GM12872 (cell line): ENCODE measurements around the gene NTSR1.

Experiments
- TF ChIP-seq, protein P1 (sequence below): IDR thresholded peaks from 3 replicates; pipeline ENCODE4 v1.5.1; 2011; ENCODE audit warnings: low read depth, mild to moderate bottlenecking, low read length, moderate library complexity; ENCODE audit not compliant: insufficient read depth

The NTSR1 gene

GRCh38 chr20:62772990-62773844, 64.6 kb downstream of the NTSR1 start:
- TF ChIP-seq, protein P1, sequence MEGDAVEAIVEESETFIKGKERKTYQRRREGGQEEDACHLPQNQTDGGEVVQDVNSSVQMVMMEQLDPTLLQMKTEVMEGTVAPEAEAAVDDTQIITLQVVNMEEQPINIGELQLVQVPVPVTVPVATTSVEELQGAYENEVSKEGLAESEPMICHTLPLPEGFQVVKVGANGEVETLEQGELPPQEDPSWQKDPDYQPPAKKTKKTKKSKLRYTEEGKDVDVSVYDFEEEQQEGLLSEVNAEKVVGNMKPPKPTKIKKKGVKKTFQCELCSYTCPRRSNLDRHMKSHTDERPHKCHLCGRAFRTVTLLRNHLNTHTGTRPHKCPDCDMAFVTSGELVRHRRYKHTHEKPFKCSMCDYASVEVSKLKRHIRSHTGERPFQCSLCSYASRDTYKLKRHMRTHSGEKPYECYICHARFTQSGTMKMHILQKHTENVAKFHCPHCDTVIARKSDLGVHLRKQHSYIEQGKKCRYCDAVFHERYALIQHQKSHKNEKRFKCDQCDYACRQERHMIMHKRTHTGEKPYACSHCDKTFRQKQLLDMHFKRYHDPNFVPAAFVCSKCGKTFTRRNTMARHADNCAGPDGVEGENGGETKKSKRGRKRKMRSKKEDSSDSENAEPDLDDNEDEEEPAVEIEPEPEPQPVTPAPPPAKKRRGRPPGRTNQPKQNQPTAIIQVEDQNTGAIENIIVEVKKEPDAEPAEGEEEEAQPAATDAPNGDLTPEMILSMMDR = no peak

DNA sequence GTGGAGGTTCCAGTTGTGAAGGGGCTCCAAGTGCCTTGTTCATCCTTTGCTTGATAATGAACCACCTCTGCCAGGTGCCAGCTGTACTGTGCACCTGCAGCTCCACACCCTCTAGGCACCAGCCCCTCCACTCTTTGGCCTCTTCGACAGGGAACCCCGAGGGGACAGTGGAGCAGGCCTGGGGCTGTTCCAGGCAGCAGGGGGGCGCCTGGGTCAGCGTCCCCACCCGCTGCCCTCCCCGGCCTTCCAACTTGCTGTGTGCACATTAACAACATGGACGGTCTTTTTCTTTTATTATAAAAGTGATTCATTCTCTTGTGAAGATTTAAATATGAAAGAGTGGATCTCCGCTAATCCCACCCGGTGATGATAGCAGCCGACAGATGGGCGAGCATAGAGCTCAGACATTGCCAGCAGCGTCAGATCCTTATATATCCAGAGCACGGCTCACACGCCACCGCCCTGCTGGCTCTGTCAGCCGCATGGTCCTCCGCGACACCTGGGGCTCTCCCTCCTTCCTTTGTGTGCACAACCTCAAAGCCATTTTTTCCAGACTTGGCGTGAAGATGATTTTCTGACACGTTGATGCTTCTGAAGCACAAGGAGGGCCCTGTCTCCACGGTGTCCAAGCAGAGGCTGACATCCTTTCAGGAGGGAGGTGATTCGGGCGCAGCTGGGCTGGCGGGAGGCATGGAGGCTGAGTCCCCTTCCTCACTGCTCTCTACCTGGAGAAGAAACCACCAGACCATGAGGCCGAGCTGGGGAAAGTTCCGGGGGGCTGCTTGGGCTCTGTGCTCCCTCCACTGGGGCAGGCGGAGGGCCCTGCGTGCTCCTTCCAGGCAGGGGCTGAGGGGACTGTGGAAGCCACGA, 65.4 kb downstream of the NTSR1 start:
- TF ChIP-seq, protein P1 = no peak

- TF ChIP-seq, protein P1 = no peak
Observed at GRCh38 chr20:62774762-62775161, 66.1 kb downstream of the NTSR1 start.

GRCh38 chr20:62775206-62775605, 66.6 kb downstream of the NTSR1 start:
- TF ChIP-seq, protein P1 = no peak

- TF ChIP-seq, protein P1 = no peak
Observed at GRCh38 chr20:62776035-62776691, 67.5 kb downstream of the NTSR1 start.

DNA sequence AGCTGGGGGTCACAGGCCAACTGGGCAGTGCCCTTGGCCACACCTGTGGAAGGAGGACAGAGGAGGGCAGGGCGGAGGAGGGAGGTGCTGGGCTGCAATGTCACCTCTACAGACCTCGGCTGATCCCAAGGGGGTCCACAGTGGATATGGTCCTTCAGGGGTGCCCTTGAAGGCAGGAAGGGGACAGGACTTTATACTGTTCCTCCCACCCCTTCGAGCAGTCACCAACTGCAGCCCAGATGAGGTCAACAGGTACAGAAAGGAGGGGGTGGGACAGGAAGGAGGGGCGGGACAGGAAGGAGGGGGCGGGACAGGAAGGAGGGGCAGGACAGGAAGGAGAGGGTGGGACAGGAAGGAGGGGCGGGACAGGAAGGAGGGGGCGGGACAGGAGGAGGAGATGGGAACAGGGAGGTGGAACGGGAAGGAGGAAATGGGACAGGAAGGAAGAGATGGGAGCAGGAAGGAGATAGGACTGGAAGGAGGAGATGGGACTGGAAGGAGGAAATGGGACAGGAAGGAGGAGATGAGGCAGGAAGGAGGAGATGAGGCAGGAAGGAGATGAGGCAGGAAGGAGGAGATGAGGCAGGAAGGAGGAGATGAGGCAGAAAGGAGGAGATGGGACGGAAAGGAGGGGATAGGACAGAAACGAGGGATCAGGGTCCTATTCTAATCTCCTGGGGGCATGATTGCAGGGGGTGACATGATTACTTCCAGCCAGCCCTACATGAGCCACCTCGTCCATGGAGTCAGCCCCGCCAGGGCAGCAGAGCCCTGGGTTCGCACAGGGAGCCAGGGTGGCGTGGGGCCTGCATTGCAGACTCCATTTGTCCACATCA, 68.3 kb downstream of the NTSR1 start:
- TF ChIP-seq, protein P1 = no peak
